ENCODE data around the gene QRICH1.

Gene QRICH1

GRCh38 chr3:48997714-48998637, 95.9 kb downstream of the QRICH1 start:
- DNase-seq (ENCODE audit: low spot score), result peak; percentile 48

- no peak for DNase-seq (ENCODE audit: low spot score)
Measured at GRCh38 chr3:48997102-48997635, 96.7 kb downstream of the QRICH1 start.

- DNase-seq (ENCODE audit: low spot score), result no peak
Measured at GRCh38 chr3:48996640-48997039, 97.2 kb downstream of the QRICH1 start.

GRCh38 chr3:48993834-48994233, 100.0 kb downstream of the QRICH1 start:
- DNase-seq (ENCODE audit: low spot score), result no peak

- DNase-seq (ENCODE audit: low spot score), result no peak
Measured at GRCh38 chr3:48991851-48992545, 101.9 kb downstream of the QRICH1 start.

GRCh38 chr3:48990636-48991469, 103.0 kb downstream of the QRICH1 start:
- DNase-seq (ENCODE audit: low spot score), result peak; percentile 59

GRCh38 chr3:48989796-48990635, 103.9 kb downstream of the QRICH1 start, which contains the start of gene P4HTM:
P4HTM (plus strand) TSS chr3:48990241; CDS start chr3:48990257, 16 bp downstream.
- DNase-seq (ENCODE audit: low spot score), result peak; percentile 82

GRCh38 chr3:48989126-48989795, 104.6 kb downstream of the QRICH1 start:
- DNase-seq (ENCODE audit: low spot score), result no peak

- no peak for DNase-seq (ENCODE audit: low spot score)
Measured at GRCh38 chr3:48985831-48986376, 108.0 kb downstream of the QRICH1 start.

GRCh38 chr3:48984663-48985062, 109.2 kb downstream of the QRICH1 start:
- DNase-seq (ENCODE audit: low spot score), result no peak

- no peak for DNase-seq (ENCODE audit: low spot score)
Measured at GRCh38 chr3:48983096-48983495, 110.8 kb downstream of the QRICH1 start.

GRCh38 chr3:48982686-48983085, 111.2 kb downstream of the QRICH1 start:
- no peak for DNase-seq (ENCODE audit: low spot score)

- DNase-seq (ENCODE audit: low spot score), result no peak
Measured at GRCh38 chr3:48982016-48982415, 111.9 kb downstream of the QRICH1 start.

GRCh38 chr3:48980295-48980694, 113.6 kb downstream of the QRICH1 start:
- no peak for DNase-seq (ENCODE audit: low spot score)

Data from cerebellar cortex (tissue), 1 donor.